GM12873 (cell line): ENCODE results near the gene LARP1B.

Source experiments
- CTCF ChIP-seq: IDR thresholded peaks from 2 replicates; pipeline ENCODE4 v1.5.1; 2012; ENCODE audit warnings: low read depth, mild to moderate bottlenecking, moderate library complexity, low read length, control low read depth; ENCODE audit not compliant: insufficient read depth; ENCODE audit errors: missing control alignments

Gene LARP1B

DNA sequence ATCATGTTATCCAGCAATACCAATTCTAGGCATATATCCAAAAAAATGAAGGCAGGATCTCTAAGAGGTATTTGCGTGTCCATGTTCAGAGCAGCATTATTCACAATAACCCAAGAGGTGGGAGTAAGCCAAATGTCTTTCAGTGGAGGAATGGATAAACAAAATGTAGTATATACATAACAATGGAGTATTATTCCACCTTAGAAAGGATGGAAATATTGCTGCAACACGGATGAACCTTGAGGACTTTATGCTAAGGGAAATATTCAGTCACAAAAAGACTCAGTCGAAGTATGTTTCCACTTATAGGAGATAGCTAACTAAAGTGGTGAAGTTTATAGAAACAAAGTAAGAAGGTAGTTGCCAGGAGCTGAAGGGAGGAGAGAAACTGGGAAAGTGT, 74.3 kb downstream of the LARP1B start:
- no peak for TF ChIP-seq CTCF

DNA sequence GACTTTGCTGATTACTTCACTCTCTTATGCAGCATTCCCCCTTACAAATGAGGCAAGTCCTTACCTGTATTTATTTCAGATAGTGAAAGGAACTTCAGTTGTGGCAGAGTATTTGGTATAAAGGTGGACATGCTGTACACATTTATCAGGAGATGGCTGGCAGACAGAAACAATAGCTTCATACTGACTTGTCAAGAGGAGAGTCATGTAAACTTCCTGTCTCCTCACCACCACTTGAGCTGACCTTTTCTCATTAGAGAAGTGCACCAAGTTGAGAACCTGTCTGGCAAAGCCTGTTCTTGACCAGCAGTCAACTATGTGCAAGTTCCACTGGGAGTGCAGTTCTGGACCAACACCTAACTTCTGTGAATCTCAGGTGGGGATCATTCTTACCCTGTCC, 80.8 kb downstream of the LARP1B start:
- no peak for TF ChIP-seq CTCF

GRCh38 chr4:128145727-128146126, 84.6 kb downstream of the LARP1B start:
- TF ChIP-seq CTCF, result no peak

- no peak for TF ChIP-seq CTCF
Observed at GRCh38 chr4:128153800-128154199, 92.7 kb downstream of the LARP1B start.

DNA sequence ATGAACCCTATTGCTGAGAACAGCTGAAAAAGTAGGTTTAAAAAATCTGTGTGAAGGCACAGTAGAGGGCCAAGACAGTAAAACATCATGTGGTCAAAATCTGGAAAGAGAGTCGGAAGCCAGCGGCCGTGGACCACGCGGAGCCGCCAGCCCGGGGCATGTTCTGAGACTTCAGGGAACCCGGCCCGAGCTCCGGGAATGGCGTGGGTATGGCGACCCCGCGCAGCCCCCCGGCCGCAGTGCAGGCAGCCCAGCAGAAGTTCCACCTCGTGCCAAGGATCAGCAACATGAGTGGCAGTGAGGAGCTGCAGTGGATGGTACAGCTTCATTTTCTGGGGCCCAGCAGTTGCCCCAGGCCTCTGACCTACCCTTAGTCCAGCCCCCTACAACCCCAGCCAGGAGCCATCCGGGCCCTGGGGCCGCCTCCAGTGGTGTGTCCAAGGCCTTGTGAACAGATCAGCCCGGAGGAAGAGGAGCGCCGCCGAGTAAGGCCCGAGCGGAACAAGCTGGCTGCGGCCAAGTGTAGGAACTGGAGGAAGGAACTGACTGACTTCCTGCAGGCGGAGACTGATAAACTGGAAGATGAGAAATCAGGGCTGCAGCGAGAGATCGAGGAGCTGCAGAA, 94.2 kb downstream of the LARP1B start:
- no peak for TF ChIP-seq CTCF

DNA sequence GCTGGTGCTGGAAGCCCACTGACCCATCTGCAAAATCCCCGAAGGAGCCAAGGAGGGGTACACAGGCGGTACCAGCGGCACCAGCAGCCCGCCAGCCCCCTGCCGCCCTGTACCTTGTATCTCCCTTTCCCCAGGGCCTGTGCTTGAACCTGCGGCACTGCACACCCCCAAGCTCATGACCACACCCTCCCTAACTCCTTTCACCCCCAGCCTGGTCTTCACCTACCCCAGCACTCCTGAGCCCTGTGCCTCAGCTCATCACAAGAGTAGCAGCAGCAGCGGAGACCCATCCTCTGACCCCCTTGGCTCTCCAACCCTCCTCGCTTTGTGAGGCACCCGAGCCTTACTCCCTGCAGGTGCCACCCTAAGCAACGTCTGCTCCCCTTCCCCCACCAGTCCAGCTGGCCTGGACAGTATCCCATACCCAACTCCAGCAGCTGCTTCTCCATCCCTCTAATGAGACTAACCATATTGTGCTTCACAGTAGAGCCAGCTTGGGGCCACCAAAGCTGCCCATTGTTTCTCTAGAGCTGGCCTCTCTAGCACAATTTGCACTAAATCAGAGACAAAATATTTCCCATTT, 94.9 kb downstream of the LARP1B start:
- no peak for TF ChIP-seq CTCF

- no peak for TF ChIP-seq CTCF
Observed at GRCh38 chr4:128158894-128159293, 97.8 kb downstream of the LARP1B start.
